Inflammatory macrophage treated with lipopolysaccharide for 4 hours (primary cell): ENCODE data around the gene TGDS.
A peak's percentile ranks its signal among the peaks of the same experiment; 100 is the strongest.

ENCODE experiments used
- DNase-seq: peaks from one replicate; pipeline ENCODE4 v3.0.0-alpha.2; 2020

Gene TGDS

DNA sequence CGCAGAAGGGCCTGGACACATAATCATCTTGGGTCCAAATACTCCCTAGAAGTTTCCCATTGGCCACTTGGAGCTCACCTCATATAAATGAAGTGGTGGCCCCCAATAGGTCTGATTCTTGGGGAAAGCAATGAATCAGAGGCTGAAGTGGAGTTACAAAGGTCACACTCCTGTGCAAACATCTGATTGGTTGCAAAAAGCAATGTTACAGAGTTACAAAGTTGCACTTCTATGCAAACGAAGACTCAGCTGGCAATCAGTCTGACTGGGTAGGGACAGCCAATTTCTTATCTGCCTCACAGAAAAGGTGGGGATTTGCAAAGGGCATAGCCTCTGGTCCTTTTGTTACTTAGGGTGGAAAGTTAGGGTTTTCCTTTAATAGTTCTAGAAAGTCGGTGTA lies 3.9 kb upstream of the TGDS start:
- DNase-seq: no peak

DNA sequence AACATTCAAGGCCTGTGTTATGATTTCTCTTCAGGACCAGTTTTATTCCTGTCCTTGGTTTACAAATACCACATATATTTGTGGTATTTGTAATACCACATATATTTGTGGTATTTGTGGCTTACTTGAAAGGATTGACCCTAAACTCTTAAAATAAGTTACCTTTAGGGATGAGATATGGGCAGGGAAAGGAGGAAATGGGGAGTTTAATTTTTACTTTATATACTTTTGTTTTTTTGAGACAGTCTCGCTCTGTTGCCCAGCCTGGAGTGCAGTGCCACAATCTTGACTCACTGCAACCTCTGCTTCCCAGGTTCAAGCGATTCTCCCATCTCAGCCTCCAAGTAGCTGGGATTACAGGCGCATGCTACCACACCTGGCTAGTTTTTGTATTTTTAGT lies 2.3 kb upstream of the TGDS start:
- DNase-seq: no peak

DNA sequence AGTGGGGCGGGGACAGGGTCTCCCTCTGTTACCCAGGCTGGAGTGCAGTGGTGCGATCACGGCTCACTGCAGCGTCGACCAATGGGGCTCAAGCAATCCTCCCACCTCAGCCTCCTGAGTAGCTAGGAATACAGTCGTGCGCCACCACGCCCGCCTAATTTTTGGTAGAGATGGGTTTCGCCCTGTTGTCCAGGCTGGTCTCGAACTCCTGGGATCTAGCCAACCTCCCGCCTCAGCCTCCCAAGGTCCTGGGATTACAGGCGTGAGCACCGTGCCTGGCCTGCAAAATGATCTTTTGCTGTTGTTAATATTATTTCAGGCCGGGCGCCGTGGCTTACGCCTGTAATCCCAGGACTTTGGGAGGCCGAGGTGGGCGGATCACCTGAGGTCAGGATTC lies 621 bp upstream of the TGDS start:
- DNase-seq: no peak

DNA sequence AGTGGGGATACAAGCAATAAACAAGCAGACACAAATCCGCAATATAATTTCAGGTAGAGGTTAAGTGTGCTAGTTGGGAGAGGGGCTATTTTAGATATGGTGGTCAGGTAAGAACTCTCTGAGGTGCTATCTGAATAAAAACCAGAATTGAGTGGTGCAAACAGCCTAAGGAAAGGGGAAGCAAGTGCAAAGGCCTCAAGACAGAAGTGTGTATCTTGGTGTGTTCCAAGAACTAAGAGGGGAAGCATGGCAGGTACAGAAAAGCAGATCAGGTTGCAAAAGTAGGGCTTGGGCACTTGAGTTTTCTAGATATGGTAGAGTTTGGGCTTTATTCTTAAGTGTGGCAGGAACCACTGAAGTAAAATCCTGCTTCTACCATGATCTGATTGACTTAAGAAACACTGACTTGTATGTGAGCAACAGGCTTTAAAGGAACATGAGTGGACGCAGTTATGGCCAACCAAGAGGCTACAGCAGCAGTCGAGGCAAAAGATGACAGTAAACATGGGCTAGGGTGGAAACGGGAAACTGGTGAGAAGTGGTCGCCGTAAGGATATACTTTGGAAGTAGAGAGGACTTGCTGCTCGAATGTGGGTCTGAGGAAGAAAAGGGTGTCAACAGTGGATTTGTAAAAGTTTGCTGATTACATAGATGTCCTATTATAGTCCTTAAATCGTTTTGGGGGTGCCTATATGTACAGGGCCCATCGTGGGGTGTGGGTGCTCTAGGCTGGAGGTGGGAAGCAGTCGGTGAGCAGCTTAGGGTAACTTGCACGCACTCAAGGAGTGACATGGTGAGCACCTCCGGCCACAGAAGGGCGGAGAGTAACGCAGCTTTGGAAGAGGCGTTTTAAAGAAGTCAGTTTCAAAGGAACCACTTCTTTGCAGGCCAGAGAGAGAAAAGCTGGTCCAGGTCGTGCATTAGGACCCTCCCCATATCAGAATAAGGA lies 677 bp downstream of the TGDS start:
- DNase-seq: no peak

DNA sequence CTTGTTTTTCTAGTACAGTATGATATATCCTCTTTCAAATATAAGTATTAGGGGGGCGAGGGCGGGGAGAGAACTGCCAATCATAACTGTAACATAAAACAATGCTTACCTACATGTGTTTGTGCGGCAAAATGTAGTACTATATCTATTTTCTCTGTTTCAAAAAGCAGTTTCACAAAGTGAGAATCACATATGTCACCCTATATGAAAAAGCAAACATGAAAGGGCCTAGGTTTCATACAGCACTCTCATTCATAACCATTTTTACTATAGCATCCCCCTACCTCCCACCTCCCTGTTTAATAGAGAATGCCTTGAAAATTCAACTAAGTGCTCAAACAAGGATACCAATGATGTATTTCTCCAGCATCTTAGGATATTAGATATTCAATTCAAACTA lies 5.2 kb downstream of the TGDS start:
- DNase-seq: no peak

DNA sequence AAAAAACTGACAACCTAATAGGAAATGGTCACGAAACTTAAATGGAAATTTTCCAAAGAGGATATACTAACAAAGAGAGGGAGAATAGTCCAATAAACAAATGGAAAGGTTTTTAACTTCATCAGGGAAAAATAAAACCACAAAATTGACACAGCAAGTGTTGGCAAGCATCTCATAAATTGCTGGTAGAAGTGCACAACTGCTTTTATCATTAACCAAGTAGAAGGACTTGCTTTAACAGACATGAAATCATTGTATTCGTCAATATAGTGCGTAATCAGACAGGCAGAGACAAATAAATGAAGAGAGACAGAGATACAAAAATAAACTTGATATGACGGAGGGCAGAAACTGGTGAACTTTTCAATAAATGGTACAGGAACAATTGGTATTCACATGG lies 7.4 kb downstream of the TGDS start:
- DNase-seq: no peak

DNA sequence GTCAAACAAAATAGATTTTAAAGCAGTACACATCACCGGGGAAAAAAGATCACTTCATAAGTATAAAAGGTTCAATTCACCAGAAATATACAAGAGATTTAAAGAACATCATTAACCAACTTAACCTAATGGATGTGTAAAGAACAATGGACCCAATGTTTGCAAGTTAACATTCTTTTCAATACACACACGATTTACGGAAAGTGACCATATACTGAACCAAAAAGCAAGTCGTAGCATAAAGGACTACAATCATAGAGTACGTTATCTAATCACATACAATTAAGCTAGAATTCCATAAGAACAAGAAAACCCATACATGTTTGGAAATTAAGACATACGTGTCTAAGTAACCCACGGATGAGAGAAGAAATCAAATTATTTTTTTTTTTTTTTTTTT lies 9.6 kb downstream of the TGDS start:
- no peak for DNase-seq

DNA sequence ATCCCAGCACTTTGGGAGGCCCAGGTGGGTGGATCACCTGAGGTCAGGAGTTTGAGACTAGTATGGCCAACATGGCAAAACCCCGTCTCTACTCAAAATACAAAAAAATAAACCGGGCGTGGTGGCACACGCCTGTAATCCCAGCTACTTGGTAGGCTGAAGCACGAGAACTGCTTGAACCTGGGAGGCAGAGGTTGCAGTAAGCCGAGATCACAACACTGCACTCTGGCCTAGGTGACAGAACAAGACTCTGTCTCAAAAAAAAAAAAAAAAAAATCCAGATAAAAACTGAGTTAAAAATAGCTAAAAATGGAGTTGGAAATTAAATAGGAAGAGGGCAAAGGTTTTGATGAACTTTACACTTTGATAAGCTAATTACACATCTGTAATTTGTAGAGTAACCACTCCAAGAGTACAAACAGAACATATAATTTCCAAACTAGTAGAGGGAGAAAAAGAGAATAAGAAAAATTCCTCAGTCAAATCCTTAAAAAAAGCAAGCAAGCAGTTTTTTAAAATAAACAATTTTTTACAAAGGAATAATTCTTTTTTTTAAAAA lies 10.3 kb downstream of the TGDS start:
- no peak for DNase-seq

DNA sequence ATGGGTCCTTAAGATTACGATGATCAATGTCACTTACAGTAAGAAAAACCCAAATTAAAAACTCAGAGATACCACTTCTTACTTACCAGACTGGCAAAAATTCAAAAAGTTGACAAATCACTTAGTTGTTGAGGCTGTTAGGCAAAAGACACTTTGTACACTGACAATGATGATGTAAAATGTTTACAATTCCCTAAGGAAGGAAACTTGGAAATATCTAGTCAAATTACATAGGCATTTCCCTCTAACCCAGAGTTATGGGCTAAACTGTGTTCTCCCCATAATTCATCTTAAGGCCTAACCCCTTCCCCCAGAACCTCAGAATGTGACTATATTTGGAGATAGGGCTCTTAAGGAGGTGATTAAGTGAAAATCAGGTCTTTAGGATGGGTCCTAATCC lies 12.0 kb downstream of the TGDS start:
- DNase-seq: no peak

DNA sequence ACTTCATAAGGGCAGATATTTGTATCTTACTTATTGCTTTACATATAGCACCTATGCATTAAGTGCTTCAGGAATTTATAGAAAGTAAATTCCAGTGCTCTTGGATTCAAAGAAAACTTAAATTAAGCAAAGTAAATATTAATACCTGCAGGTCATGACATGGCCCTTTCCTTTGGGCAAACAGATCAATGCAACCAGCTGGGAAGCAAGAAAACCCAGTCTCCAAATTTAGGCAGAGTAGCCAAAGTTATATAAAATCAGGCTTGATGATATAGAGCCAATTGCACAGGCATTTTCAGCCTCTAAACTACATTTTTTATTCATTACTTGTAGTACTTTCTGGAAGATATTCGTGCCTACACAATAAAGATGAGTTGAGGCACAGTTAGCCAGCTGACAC lies 16.9 kb downstream of the TGDS start:
- no peak for DNase-seq

DNA sequence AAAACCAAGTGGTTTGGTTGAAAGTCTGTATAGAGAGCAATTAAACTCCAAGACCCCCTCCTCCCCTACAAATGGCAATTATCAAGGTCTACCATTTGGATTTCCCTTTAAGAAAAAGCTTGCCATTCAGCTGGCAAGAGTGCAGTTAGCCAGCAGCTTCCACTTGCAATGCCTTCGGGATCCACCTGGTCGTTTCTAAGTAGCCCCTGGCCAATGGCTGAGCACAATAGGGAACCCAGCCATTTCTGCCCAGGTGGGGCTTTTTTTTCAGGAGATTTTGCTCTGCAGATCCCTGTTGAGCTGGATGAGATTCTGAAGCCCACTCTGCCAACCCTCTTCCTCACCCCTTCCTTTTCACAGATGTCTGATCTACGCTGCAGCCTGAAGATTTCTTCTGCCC lies 26.3 kb downstream of the TGDS start:
- no peak for DNase-seq

DNA sequence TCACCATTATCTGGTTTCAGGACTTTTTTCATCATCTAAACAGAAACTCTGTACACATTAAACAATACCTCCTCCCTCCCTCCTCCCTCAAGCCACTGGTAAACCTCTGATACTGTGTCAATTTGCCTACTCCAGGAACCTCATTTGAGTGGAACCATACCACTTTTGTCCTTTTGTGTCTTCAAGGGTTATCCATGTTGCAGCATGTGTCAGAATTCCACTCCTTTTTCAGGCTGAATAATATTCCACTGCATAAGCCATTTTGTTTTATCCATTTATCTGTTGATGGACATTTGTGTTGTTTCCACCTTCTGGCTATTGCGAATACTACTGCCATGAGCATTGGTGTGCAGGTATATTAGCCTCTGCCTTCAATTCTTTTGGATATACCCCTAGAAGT lies 27.5 kb downstream of the TGDS start:
- no peak for DNase-seq

DNA sequence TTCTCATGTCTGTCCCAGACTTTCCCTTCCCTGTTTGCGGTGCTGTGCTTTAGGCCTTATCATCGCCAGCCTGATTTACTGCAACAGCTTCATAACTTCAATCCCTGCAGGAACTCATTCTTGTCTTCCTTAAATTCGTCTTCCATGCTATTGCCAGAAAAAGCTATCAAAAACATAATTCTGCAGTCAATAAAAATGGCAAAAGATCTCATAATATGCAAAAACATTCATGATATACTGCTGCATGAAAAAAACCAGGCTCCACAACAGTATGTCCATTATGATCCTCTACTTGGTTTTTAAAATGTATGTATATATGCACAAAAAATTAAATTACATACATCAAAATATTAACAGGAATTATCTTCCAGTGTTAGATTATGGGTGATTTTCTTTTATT lies 28.4 kb downstream of the TGDS start:
- no peak for DNase-seq

DNA sequence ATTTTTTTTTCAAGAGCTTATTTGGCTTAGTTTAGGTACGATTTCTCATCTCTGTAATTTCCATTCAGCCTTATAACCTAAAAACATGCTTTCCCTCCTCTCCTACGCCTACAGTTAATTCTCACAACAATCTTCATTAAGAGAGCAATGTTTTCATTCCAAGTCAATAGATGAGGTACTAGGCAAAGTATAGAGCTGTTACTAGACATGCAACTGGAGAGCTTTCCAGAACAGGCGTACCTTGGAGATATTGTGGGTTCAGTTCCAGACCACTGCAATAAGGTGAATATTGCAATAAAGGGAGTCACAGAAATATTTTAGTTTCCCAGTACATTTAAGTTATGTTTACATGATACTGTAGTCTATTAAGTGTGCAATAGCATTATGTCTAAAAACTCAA lies 34.8 kb downstream of the TGDS start:
- no peak for DNase-seq

DNA sequence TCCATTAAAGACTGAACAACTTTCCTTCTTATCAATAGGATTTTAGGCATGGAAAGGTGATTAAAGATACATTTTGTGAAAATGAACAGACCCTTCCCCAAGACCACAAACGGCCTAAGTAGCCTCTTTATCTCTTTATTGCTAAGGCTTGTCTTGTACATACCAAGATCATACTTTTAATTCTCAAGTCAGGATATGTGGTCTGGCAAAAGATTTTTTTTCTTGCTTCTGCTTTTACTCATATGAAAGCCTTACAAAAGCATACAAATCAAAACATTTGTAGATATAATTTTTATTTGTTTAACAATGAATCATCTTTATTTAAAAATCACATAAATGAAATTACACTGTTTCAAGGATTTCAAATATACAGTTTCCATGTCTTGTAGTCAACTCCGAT lies 35.8 kb downstream of the TGDS start:
- DNase-seq: no peak

DNA sequence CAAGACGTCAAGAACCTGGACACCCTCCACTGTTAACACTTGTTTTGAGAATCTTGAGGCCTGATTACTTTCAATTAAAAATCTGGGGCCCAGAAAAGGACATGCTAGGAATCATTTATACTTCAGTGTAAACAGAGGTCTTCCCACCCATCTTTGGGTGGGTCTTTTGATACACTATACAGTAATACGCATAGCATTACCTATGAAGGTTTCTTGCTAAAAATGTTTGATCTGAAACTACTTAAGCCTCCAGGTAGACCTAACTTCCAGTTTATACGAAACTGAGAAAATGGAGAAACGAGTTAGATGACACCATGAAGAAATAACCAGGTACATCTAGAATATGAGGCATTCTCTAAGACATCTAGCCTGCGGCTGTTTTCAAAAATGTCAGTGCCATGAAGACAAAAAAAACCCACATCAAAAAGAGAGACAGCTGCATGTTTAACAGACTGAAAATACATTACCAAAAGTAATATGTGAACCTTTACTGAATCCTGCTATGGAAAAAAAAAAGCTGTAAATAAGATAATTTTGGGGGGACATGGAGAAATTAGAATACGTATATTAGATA lies 36.6 kb downstream of the TGDS start:
- DNase-seq: no peak

DNA sequence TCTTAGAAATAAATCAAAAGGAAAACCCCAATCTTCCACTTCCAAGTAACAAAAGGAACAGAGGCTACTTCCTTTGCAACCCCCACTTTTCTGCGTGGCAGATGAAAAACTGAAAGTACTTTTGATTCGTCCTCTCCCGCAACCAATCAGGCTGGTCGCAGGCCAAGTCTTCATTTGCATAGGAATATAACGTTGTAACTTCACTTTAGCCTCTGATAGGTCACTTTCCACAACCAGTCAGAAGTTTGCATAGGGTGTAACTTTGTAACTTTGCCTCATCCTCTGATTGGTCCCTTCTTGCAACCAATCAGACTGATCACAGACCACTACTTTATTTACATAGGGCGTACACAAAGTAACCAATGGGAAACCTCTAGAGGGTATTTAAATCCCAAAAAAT lies 37.2 kb downstream of the TGDS start:
- DNase-seq: peak; percentile 6

DNA sequence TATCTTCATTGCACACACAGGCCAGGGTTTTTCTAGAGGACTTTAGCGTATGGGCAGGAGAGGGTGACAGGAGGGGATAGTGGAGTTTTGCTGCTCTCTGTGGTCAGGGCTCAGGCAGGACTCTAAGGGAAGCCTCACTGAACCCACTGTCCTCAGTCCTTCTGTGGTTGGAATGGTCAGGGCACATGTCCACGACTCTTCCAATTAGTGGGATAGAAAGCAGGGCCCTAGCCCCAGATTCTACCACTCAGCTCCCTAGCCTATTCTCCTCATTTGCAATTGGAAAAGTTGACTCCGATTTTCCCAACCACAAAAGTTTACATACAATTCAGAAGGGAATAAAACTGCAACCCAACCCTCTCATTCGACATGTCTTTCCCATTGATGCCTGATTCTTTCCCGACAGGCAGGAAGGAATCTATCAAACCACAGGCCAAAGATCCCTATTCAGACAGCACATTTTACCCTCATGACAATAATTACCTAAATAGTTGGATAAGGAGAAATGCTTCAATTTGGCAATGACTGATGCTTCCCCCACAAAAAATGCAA lies 38.2 kb downstream of the TGDS start:
- DNase-seq: no peak

DNA sequence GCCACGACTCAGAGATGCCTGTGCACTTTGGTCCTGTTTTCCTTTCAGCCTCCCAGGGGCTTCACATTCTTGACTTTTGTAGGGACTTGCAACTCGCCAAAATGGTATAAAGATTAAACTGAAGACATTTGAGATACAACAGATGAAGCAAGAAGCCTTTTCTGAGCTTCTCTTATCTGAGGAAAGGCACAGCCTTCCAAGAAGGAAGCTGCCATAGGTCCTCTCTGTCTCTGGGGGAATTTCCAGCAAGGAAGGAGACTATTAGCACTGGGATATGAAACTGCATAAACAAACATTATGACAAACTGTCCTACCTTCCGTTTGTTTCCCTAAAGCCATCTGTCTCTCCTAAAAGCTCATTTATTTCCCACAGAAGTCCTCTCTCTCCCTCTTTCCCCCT lies 39.3 kb downstream of the TGDS start:
- no peak for DNase-seq

DNA sequence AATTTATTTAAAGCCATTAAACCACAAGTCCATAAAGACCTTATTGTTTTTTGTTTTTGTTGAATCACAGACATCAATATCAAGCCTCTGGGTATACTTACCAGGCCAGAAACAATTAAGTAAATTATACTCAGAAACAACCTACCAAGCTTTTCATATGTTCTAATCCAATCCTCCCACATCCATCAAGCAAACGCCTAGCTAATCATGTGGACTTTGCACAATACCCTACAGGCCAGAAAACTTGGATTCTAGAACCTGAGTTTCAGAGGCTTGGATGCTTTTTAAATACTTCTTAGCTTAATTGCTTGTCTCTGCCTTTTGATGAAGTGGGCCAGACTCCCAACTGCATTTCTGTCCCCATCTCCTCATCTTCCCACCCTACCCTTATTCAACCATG lies 39.9 kb downstream of the TGDS start:
- no peak for DNase-seq

DNA sequence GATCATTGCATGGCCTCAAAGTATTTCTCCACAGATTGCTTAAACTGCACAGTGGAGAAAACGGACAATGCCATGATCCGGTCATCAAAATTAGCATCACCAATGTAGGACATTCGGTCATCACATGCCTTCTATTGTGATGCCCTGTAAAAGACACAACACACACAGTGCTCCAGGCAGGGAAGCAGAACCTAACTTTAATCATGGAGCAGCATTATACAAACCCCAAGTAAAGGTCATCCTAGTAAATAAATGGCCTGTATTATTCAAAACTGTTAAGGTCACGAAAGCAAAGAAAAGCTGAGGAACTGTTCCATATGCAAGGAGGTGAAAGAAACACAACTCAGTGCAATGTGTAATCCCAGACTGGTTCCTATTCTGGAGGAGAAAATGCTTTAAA lies 42.2 kb downstream of the TGDS start:
- no peak for DNase-seq

DNA sequence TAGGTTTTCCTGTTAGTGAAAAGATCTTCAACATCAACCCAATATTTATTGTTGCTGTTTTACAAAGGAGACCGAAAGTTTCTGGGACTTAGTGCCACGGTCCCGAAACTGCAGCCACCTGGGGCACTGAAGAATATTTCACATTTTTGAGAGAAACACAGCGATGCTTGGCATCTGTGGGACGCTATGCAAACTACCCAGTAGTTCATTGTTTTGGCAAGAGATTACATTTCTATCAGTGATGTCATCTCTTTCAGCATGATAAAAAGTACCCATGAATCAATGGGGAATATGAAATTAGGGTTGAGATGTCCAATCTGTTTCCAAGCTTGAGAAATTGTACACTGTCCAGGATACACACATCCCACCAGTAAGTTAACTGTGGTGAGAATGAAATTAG lies 43.9 kb downstream of the TGDS start:
- no peak for DNase-seq

DNA sequence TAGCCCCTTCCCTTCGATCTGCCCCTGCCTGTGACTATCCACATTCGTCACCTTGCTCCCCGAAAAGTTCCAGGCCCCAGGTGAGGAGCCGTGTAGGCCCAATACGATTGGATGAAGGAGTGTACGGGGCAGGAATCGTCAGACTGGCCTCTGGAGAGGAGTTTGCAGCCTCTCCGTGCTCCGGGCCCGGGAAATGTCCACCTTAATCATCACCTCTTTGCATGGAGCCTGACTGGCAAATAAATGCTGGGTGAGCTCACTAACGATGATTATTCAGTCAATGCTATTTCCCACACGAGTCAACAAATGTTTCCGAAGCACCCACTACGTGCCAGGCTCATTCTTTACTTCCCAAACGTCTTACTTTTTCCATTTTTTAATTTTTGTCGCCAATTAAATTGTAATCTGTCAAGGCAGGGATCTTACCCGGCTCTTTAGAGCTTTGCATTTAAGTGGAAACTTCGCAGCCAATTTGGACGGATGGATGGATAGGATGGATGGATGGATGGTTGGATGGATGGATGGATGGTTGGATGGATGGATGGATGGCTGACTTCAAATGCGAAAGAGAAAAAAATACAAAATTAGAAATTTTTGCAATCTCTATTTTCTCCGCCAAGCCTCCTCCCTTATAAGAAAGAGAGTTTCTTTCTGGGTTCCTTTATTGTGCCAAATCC lies 45.8 kb downstream of the TGDS start:
- peak; percentile 4 for DNase-seq
